ENCODE results near the gene NSUN3. TPM values are rescaled to one million over a fixed set of nuclear protein-coding genes. Genes with fewer than 3 reads are reported as not detected.
A peak's percentile ranks its signal among the peaks of the same experiment; 100 is the strongest.

NSUN3 gene
- total and polyA plus RNA-seq, 10 of the 15 experiments (the other 5 are each of a cell fraction or from before 2014, with no cell fraction given), result 9.1 to 20.3 (median 11.7) TPM

GRCh38 chr3:94065122-94065521 is 2.3 kb downstream of the NSUN3 start:
- no peak overlapping the region for H3K27ac ChIP-seq (ENCODE audit: control insufficient read depth, insufficient read depth)
- H3K36me3 ChIP-seq (ENCODE audit: control insufficient read depth in 2 of 2, insufficient read depth in 2 of 2, low read length in 1 of 2), result peaks cover 0 to 21% of the 10 kb centered on the region in 2 experiments; a peak in 2 of 4 replicates
- H3K4me1 ChIP-seq (ENCODE audit: control insufficient read depth, insufficient read depth, low read length), result peaks cover 13% of the 10 kb centered on the region
- no TSS peak for BruUV-seq (replicated peaks)
- WGBS (ENCODE audit: insufficient coverage, insufficient replicate concordance, low lambda C conversion rate, missing lambda C conversion rate), result 100% methylated on average over 1 of the region's 1 CpG
- H2AFZ ChIP-seq (ENCODE audit: control insufficient read depth, low read depth, low read length), result no peak overlapping the region
- RAD21 ChIA-PET (ENCODE audit: unreplicated experiment), result interaction anchor here (0.8 to 1.4 kb wide), 4 partner anchors 10 to 62 kb away, joined by 3 to 4 read pairs (median 4); no protein-coding TSS in a partner anchor
- TF ChIP-seq SMC3 (IDR thresholded peaks at IDR 0.05; ENCODE audit: borderline replicate concordance, low read length) (no peak), MYB (IDR thresholded peaks at IDR 0.05; ENCODE audit: borderline replicate concordance, low read depth, low read length) (no peak), BCL11A (IDR thresholded peaks at IDR 0.05; ENCODE audit: low read depth, low read length) (no peak), ZBTB4 (CRISPR knock-in tag; IDR thresholded peaks at IDR 0.05) (no peak), RAD51 (IDR thresholded peaks at IDR 0.05) (no peak), YBX1 (IDR thresholded peaks at IDR 0.05) (no peak), CBFB (IDR thresholded peaks at IDR 0.05; ENCODE audit: low read depth) (no peak), CREB1 (IDR thresholded peaks at IDR 0.05; ENCODE audit: low read depth) (no peak), RUNX3 (IDR thresholded peaks at IDR 0.05; ENCODE audit: low read length) (no peak), MEF2A (IDR thresholded peaks at IDR 0.05; ENCODE audit: insufficient read depth, low read depth, low read length) (no peak), SIX5 (IDR thresholded peaks at IDR 0.05; ENCODE audit: low read depth, low read length, severe bottlenecking) (no peak), EED (IDR thresholded peaks at IDR 0.05; ENCODE audit: low read depth) (no peak), SIN3A (IDR thresholded peaks at IDR 0.05; ENCODE audit: low read depth, low read length) (no peak), ZNF687 (IDR thresholded peaks at IDR 0.05) (no peak), ATF2 (IDR thresholded peaks at IDR 0.05; ENCODE audit: low read length) (no peak), POLR2AphosphoS5 (IDR thresholded peaks at IDR 0.05; ENCODE audit: low read length) (no peak), NFYB (IDR thresholded peaks at IDR 0.05; ENCODE audit: insufficient read depth, low read depth, low read length) (no peak)
- H3K79me2 ChIP-seq (ENCODE audit: control insufficient read depth, insufficient read depth, low read length), result peaks cover 60% of the 10 kb centered on the region
- DNase-seq (ENCODE audit: low read depth, low spot score) (no peak), FAIRE-seq (no peak), ATAC-seq (no peak)
- in situ Hi-C loops (cut with MboI), result loop anchor here (5.0 kb wide), 1 partner anchor 58 kb away; no protein-coding TSS in a partner anchor
- peak overlapping the region; percentile 29; the same call in 1 of the 2 replicates for H3K4me3 ChIP-seq
- H4K20me1 ChIP-seq (ENCODE audit: control insufficient read depth, insufficient read depth), result no peaks in the 10 kb centered on the region
- no peaks in the 10 kb centered on the region for H3K27me3 ChIP-seq (replicated peaks in 1 of 2; ENCODE audit: control insufficient read depth in 2 of 2, insufficient read depth in 2 of 2, low read length in 1 of 2)
- SMC1A ChIA-PET (ENCODE audit: uncharacterized antibody, unreplicated experiment), result interaction anchor here (1.1 to 1.6 kb wide), 3 partner anchors 14 to 62 kb away, joined by 3 to 4 read pairs (median 4); no protein-coding TSS in a partner anchor
- H3K9ac ChIP-seq (ENCODE audit: control insufficient read depth, insufficient read depth, low read length), result no peak overlapping the region
- POLR2A ChIA-PET, result interaction anchor here (0.9 kb wide), 1 partner anchor 62 kb away, joined by 3 read pairs; no protein-coding TSS in a partner anchor
- intact Hi-C loops (cut with micrococcal nuclease; ENCODE audit: unreplicated experiment), result loop anchor here (1.0 kb wide), 1 partner anchor 61 kb away; no protein-coding TSS in a partner anchor
- CTCF ChIA-PET, result interaction anchor here (0.5 to 11.1 kb wide), 7 partner anchors 14 to 226 kb away, joined by 3 to 164 read pairs (median 4); partner anchors contain the start of gene STX19
- peaks cover 14% of the 10 kb centered on the region; the same call in 2 of the 3 replicates for H3K9me3 ChIP-seq (replicated peaks; ENCODE audit: control insufficient read depth, insufficient read depth, low read length)
- H3K4me2 ChIP-seq (ENCODE audit: control insufficient read depth, insufficient read depth), result peak overlapping the region; percentile 86
